ENCODE results near the gene CCR5. TPM values are rescaled to one million over a fixed set of nuclear protein-coding genes. Genes with fewer than 3 reads are reported as not detected.

The CCR5 gene
- total and polyA plus RNA-seq, 2 of the 13 experiments (the other 11 are each of a cell fraction or from before 2014, with no cell fraction given): not detected

DNA sequence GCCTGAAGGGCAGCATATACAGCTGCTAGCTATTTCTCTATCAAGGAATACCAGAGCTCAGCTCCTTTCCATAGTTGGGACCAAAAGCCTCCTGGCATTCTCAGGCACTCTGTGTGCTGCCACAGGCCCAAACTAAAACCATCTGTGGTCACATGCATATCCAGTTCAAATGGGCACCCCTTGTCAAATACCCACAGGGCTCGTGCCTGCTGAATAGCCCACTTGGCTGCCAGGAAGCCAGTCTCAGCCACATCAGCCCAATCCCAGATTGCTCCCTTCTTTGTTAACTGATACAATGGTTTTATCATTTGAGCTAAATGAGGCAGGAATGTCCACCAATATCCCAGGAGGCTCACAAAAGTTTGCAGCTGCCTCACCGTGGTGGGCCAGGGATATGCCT is 50.2 kb downstream of the CCR5 start (continued):
- no peak for TF ChIP-seq POGK (CRISPR knock-in tag; conservative IDR thresholded peaks at IDR 0.05)
- TF ChIP-seq JUN (CRISPR knock-in tag; IDR thresholded peaks at IDR 0.05): no peak
- no peak for TF ChIP-seq TBX3 (IDR thresholded peaks at IDR 0.05; ENCODE audit: borderline replicate concordance)

- intact Hi-C loops (cut with micrococcal nuclease; ENCODE audit: unreplicated experiment): no loop called here
- DNase-seq (ENCODE audit: low spot score): no peak
- no peaks in the 10 kb centered on the region for H4K20me1 ChIP-seq (ENCODE audit: insufficient read depth, low read length)
- no peaks in the 10 kb centered on the region for H3K9me3 ChIP-seq (ENCODE audit: low read length)
- H3K4me1 ChIP-seq (ENCODE audit: insufficient read depth, low read length): no peaks in the 10 kb centered on the region; the same call in 1 of the 2 replicates
- no peak overlapping the region for H3K4me3 ChIP-seq (replicated peaks in 1 of 3; ENCODE audit: insufficient read depth in 1 of 3, low read depth in 2 of 3, low read length in 3 of 3)
- in situ Hi-C loops (cut with HindIII; ENCODE audit: extremely low pct_ligation_motif_present, low pct_unique_long_range_greater_than_20kb): no loop called here
- no TSS peak for BruUV-seq (replicated peaks)
- POLR2A ChIA-PET: no interaction called here
- no peak overlapping the region for H3K4me2 ChIP-seq (ENCODE audit: low read depth, low read length)
- no peak for ATAC-seq
- TF ChIP-seq ZNF660 (CRISPR knock-in tag; IDR thresholded peaks at IDR 0.05; ENCODE audit: borderline replicate concordance, low read depth): no peak
- TF ChIP-seq, protein P1, sequence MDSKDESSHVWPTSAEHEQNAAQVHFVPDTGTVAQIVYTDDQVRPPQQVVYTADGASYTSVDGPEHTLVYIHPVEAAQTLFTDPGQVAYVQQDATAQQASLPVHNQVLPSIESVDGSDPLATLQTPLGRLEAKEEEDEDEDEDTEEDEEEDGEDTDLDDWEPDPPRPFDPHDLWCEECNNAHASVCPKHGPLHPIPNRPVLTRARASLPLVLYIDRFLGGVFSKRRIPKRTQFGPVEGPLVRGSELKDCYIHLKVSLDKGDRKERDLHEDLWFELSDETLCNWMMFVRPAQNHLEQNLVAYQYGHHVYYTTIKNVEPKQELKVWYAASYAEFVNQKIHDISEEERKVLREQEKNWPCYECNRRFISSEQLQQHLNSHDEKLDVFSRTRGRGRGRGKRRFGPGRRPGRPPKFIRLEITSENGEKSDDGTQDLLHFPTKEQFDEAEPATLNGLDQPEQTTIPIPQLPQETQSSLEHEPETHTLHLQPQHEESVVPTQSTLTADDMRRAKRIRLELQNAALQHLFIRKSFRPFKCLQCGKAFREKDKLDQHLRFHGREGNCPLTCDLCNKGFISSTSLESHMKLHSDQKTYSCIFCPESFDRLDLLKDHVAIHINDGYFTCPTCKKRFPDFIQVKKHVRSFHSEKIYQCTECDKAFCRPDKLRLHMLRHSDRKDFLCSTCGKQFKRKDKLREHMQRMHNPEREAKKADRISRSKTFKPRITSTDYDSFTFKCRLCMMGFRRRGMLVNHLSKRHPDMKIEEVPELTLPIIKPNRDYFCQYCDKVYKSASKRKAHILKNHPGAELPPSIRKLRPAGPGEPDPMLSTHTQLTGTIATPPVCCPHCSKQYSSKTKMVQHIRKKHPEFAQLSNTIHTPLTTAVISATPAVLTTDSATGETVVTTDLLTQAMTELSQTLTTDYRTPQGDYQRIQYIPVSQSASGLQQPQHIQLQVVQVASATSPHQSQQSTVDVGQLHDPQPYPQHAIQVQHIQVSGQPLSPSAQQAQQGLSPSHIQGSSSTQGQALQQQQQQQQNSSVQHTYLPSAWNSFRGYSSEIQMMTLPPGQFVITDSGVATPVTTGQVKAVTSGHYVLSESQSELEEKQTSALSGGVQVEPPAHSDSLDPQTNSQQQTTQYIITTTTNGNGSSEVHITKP (CRISPR knock-in tag; IDR thresholded peaks at IDR 0.05; ENCODE audit: low read depth): 0 out of 2 replicates have a peak, but pooled peaks have one; percentile 52
- TF ChIP-seq, protein P2, sequence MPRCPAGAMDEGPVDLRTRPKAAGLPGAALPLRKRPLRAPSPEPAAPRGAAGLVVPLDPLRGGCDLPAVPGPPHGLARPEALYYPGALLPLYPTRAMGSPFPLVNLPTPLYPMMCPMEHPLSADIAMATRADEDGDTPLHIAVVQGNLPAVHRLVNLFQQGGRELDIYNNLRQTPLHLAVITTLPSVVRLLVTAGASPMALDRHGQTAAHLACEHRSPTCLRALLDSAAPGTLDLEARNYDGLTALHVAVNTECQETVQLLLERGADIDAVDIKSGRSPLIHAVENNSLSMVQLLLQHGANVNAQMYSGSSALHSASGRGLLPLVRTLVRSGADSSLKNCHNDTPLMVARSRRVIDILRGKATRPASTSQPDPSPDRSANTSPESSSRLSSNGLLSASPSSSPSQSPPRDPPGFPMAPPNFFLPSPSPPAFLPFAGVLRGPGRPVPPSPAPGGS (CRISPR knock-in tag; IDR thresholded peaks at IDR 0.05): no peak
- no peak for TF ChIP-seq ZNF784 (CRISPR knock-in tag; IDR thresholded peaks at IDR 0.05; ENCODE audit: borderline replicate concordance)
- TF ChIP-seq ZBTB7A (CRISPR knock-in tag; IDR thresholded peaks at IDR 0.05): no peak
- no peak overlapping the region for H2AFZ ChIP-seq (ENCODE audit: low read length)
- no peak overlapping the region for H3K27ac ChIP-seq (ENCODE audit: extremely low read length, insufficient read depth, low read length)
- H3K79me2 ChIP-seq (ENCODE audit: insufficient read depth, low read length): no peaks in the 10 kb centered on the region
- CTCF ChIA-PET (ENCODE audit: low intra/inter-chr PET ratio, low total read pairs): no interaction called here
- no peak for FAIRE-seq
- 51% methylated on average over 4 of the region's 6 CpGs for WGBS (ENCODE audit: low lambda C conversion rate)
- H3K27me3 ChIP-seq (ENCODE audit: control insufficient read depth in 1 of 2, insufficient read depth in 2 of 2, low read length in 2 of 2): no peaks in the 10 kb centered on the region; a peak in 1 of 5 replicates
- no peaks in the 10 kb centered on the region for H3K36me3 ChIP-seq (replicated peaks in 1 of 2; ENCODE audit: control insufficient read depth in 1 of 2, insufficient read depth in 2 of 2, low read length in 2 of 2)
- H3K9ac ChIP-seq (ENCODE audit: insufficient read depth, low read depth, low read length): no peak overlapping the region
These were observed 51.9 kb downstream of the CCR5 start for GRCh38 chr3:46422617-46423016.
